GM18520 (cell line): ENCODE results near the gene ZBTB16.

Source experiments
- ATAC-seq: cut with Tn5 transposase; IDR thresholded peaks from one replicate; pipeline ENCODE4 v1.9.1; 2021; ENCODE audit not compliant: unreplicated experiment

Gene ZBTB16

DNA sequence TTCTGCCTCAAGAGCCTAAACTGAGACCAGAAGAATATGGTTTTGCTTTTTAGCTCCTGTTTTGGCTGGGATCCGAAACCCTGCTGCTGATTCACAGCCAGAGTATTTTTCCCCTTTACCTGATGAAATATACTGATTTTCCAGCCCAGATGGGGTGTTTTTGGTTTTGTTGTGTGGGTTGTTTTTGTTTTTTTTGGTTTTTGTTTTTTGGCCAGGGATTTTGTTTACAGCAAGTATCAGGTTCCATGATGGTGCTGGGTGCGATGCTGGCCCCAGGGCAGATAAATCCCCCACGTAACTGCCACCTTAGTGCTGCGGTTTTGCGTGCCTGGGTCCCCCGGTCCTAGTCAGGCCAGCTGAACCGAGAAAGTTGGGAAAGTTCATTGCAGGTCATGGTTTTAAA is 103.7 kb downstream of the ZBTB16 start:
- no peak for ATAC-seq

DNA sequence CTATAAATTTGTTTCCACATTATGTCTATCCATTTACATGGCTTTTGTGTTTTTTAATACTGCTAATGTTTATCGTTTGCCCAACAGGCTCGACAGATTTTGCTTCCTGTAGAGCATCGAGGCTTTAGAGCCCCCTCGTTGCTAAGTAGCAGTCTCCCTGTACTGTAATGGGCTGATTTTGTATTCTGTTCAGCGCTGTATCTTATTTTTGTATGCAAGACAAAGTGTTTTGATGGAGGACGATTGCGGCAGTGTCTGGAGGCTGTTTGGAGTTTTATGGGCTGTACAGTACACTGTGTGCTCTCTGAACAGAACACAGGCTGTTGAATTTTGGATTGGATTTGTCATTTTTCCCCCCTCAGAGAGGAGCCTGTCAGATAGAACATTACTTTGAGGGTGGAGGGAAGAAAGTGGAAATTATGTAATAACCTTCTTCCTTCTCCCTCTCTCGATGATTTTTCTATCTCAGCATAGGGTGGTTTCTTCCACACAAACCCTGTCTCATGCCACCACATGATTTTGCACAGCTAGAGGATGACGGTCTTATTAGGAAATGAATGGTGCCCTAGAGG is 104.4 kb downstream of the ZBTB16 start:
- no peak for ATAC-seq

DNA sequence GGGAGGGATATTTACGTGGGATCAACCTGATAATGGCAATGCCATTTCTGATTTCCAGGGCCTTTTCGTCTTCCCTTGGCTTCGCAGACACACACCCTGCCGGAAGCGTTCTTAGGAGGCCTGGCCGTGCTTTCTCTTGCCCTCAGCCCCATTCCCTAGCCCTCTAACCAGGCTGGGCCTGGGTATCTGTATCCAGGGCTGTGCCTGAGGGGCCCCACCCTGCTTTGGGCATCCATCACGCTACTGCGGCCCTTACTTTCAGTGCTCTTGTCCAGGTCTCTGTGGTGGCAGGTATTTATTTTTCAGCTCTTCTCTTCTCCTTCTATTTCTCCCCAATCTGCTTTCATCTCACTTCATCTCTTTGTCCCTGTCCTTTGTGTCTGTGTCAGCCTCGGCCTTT is 105.0 kb downstream of the ZBTB16 start:
- no peak for ATAC-seq

DNA sequence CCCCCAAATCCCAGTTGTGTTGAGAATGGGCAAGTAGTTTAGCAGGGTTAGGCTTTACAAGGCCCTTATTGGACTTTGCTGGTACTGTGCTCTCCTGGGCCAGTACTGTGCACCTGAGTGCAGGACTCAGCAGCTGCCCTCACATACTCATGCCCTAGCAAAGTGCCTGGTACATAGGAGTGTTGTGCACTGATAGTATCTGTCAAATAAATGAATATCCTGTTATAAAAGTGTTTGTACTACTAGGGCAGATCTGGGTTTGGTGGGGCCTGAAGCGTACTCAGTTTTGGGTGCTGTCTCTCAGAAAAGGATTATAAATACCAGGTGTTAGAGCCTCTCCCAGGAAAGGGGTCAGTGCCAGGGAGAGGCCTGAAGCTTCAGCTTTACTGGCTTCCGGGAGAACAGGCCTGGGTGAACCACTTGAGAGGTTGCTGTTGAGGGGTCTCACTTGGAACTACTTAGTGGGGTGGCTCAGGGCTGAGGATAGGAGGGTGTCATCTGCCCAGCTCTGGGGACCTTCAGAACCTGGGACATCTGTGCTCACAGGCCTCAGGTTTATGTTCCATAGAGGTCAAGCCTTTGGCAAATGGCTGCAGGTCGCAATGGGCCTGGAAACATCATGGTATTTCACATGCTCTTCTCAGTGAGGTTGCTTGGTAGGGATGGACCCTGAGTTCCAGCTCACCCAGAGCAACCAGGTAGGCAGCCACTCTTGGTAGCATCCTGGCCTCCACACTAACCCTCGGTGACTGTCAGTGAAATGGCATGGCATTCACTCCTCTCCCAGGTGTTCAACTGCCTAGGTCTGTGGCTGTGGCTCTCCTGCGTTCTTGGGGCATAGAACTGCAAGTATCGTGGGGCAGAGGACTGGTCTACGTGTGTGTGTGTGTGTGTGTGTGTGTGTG is 106.1 kb downstream of the ZBTB16 start:
- ATAC-seq = no peak

DNA sequence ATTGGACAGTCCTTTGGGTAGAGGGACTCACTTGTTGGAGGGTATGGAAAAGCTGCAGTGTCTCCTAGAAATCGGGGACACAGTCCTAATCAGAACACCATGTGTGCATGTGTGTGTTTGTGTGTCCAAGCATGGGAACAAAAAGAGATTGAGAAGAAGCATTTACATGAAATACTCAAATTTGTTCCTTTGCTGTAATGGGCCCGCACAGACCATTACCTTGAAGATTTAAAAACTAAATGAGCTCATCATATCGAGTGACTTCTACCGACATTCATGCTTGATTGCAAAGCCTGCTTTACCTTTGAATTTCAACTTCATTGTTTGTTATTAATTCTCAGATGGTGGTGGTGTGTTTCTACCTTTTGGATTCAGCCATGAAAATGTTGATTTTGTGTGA is 106.9 kb downstream of the ZBTB16 start:
- no peak for ATAC-seq

DNA sequence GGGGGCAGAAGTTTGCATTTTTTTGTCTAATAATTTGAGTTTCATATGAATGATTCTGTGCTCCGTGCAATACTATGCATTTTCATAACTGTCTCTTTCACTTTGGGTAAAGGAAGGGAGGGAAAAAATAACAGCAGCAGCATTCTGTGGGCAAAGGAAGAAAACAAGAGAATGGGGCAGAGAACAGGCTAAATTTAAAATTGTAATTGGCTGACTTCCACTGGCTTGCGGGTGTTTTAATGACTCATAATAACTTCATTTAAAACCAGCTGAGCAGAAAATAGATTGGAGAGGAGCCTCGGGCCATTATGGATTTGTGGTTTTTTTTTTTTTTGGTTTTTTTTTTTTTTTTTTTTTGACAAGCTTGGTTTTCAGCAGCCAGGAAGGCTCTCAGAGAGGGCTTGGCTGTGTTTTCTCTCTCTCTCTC is 107.4 kb downstream of the ZBTB16 start:
- no peak for ATAC-seq

DNA sequence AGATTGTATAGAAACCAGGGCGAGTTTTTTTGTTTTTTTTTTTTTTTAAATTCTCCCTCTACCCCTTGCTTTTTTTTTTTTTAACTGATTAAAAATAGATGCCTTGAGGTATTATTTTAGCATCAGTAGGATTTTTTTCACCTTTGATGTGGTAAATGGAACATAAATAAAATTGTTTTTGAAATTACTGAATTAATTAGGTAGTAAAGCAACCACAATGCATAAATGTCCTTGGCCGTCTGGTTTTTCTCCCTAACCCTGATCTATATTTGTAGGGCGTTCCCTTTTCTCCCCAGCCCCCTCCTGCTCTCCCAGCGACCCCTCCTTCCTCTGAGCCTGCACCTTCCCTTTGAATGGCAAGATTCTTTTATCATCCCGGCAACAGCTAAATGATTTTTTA is 107.8 kb downstream of the ZBTB16 start:
- ATAC-seq = no peak

DNA sequence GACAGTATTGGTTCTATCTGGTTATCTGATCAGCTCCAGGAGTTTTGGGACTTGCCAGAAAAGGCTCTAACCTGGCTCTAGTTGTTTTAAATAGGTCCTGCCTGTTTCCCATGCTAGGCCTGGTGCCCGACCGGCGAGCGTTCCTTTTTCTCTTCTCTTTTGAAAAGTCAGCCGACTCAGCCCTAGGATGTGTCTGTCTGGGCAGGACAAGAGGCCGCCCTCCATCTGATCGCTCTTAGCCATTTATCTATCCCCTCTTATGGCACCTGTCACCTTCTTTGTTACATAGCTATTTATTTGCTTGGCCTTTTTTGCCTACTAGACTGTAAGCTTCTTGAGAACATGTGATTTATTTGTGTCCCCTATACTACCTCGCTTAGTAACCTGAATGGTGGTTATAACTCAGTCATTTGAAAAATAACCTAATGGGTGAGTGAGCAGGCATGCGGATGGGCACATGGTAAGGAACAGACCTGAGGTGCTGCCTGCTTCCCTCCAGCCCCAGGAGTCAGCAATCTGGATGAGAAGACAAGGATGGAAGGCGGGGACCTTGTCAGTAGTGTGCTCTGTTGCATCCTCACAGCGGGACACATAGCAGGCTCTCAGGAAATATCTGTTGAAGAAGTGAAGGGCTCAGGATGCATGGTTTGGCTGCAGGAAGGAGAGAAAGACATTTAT is 108.4 kb downstream of the ZBTB16 start:
- ATAC-seq = no peak

DNA sequence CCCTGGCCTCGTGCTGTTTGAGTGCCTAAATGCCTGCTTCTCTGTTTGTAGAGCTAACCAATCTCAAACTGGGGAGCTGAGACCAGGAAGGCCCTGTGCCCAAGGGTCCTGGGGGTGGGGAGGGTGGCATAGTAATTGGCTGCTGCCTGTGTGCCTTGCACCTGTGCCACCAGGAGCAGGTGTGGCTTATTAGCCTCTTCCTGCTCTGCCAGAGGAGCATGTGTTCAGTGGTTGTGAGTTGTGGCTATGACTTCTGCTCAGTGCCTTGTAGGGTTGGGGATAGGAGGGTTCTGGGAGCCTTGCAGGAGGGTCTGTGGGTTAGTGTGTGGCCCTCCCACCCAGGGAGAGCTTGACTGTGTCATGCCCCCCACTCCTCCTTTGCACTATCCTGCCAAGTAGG is 109.2 kb downstream of the ZBTB16 start:
- ATAC-seq = no peak

DNA sequence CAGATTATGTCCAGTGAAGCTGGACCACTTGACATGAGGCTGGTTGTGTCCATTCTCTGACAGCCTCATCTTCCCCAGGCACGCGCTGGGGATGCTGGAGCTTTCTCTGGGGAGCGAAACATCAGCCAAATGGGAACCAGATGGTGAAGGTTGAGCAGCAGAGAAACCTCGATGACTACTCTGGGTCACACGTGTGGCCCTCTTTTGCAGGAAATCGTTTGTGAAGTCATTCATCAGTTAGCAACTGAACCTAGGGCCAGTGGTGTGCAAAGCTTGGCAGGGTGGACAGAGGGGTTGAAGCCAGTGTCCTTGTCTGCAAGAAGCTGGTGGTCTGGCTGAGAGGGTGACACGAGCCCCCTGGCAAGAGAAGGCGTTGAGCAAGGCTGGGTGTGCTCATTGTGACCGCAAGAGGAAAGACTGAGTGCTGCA is 109.8 kb downstream of the ZBTB16 start:
- ATAC-seq = no peak

DNA sequence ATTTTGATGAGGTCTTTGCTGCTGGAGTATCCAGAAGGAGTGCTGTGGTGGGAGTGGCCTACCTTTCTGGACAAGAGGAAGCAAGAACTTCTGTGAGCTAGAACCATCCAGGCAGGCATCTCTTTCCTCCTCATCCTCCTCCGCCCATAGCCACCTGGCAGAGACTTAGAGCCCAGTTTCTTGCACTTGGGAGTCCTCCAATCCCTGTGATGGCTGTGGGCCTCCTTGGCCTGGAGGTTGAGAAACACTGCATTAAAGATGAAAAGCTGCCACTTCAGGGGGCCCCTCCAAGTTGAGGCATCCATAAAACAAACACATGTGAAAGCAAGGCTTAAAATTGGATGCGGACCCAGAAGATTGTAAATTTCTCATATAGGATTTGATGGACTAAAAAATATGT is 110.3 kb downstream of the ZBTB16 start:
- ATAC-seq = no peak

DNA sequence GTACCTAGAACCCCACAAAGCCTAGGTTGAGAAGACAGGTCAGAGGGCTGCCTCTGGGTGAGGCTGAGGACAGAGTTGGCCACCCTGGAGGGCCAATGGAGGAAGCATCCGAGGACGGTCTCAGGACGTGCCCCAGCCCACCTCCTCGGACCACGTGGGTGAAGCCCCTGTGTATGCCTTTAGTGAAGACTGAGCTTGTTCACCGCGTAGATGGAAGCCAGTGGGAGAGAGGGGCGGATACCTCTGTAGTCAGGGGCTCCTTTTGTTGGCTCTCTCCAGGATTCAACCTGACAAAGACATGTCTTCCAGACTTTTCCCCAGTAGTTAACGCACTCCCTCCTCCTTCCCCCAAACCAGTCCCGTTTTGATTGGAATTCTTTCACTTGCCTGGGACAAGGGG is 110.7 kb downstream of the ZBTB16 start:
- no peak for ATAC-seq

DNA sequence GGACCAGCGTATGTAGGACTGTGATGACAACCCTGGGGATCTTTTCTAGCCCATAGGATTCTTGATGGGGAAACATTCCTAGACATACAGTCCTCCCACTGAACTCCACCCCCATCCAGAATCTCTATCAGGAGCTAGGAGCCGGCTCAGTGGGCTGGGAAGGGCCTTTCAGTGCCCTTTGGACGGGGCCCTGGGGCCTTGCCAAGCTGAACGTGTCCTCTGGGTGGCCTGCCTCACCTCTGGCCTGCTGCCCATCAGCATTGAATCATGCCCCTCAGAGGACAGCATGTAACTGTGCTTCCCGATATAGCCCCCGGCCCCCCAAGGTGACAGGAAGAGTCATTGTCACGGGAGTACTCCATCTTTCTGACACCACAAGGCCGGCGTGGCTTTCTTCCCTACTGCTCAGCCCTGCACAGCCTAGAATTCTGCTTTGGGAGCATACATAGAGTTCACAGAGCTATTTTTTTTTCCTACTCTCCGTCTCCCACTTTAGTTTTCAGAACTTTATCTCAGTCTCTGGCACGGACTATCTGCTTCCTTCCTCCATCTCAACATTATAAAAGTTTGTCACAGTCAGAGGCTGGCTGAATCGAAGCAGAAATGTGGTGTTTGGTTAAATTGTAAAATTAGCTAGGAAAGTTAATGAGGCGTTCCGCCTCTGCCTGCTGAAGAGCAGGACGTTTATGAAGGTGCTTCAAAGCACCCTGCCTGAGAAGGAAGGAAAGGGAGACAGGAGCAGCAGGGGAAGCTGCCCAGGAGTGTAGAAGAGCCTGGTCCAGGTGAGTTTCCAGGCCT is 111.9 kb downstream of the ZBTB16 start:
- no peak for ATAC-seq

DNA sequence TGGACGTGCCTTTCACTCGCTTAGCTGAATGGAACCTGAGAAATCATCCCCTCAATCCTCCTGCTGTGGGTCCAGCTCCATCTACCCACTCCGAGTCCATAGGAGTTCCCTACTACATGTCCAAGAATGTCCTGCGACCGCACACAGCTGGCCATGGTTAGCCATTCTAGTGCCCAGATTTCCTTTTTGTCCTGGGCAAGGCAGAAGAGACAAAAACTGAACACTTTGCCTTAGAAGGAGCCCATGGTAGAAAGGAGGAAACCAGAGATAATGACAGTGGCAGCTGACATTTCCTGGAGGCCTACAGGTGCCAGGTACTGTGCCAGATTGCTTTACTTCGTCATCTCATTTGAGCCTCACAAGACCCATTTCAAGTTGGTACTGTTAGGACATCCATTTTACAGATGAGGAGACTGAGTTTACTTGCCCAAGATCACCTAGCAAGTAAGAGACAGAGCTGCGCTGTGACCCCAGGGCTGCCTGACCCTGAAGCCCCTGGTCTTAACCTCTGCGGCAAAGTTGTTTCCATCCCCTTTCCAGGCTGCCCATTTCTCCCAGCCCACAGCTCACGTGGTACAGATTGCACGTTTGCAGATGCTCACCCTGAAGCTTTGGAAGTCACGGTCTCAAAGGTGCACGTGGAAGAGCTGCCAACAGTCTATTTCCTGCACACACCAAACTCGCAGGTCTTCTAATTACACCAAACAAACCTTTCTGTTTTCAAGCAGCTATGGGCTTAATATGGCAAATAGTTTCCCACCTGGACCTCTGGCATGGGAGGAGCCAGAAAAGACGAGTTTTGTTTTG is 112.7 kb downstream of the ZBTB16 start:
- no peak for ATAC-seq

DNA sequence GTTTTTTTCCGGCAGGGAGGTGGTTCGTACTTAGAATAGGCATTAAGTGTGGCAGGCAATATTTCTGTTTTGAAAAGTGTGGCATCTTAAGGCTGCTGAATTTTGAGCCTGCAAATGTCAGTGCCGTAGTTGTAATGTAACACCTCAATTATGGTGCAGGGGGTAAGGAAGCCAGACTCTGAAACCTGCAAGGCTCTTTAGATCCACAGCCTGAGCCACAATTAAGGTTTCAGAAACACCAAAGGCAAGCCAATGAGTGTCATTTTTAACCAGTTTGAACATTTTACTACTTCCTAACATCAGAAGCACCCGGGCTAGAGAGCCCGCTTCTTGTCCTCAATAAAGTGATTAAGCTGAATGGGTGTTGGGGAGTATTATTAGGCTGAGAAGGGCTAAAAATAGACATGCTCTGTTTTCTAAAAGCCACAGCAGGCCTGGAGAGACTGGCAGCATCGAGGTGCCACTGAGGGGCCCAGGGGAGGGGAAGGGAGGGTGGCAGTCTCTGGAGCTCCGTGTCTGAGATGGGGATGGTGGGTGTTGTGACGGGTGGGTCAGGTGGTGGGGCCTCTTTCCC is 113.4 kb downstream of the ZBTB16 start:
- ATAC-seq = no peak

DNA sequence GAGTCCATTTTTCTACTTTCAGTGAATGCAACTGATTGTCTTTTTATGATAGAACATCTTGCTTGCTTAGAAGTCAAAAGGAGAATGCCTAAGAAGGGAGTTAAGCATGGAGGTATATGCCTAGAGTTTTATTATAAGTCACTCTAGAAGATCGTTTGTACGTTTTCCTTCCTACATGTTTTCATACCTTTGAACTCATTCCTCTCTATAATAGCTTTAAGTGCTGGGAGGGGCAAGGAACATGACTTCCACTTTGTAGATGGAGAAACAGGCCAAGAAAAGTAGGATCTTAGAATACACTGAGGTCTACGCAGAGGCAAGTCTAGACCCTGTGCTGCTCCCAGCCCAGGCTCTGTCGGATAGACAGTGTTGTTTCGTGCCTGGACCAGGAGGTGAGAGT is 114.3 kb downstream of the ZBTB16 start:
- no peak for ATAC-seq

DNA sequence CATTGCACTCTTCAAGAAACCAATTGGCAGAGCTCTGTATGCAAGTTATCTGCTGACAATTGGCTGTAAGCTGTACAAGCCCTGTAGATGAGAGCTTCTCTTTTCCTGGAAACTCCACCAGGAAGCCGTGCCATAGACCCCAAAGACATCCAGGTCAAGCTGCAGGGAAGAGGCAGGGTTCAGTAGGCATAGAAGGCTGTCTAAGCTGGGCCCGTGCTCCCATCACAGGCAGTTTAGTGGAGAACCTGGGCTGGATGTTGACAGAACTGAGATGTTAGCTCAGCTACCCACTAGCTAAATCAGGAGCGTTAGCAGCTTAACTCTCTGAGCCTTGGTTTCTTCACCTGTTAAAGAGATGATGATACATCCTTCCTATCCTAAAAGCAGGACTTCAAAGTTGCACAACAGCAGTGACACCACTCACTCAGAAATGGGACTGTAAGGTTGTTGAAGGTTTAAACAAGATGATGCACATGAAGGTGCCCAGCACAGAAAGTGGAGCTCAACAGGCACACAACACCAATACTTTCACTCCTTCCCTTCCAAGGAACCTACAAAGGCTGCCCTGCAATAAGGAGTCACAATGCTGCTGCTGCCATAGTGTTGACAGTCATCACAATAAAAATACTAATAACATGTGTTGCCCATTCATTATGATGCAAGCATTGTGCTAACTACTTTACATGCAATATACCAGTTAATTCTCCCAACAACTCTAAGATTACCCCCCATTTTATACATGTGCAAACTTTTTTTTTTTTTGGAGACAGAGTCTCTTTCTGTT is 115.4 kb downstream of the ZBTB16 start:
- ATAC-seq = no peak

DNA sequence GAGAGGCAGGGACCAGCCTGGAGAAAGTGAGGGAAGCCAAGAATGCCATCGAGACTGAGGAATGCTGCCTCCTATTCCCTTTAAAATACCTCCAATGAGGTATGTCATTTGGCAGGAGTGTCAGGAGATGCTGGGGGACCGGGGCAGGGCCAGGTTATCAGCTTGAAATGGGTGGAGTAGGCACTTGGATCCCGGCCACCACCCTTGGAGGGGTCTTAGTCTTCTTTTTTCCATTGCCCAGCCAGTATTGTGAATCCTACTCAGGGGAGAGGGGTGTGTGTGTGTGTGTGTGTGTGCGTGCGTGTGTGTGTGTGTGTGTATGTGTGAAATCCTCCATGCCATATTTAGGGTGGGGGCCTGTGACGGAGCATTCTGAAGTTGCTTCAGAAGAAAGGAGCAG is 116.2 kb downstream of the ZBTB16 start:
- ATAC-seq = no peak

DNA sequence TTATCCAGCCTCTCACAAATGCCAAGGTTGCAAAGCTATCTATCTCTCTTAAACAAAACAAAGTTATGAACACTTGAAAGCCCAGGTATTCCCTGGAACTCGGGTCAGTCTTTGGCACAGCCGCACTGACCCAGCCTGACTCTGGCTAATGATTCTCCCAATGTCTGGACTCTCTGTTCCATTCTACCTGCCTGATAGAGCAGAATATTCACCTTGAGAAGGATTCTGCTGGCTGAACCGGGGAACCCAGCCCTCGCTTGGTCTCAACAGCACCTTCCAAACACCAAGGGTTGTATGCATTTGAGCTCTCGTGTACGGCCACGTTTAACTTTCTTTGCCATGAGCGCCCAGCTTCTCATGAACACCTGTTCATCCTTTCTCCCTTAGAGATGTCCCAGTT is 116.8 kb downstream of the ZBTB16 start:
- no peak for ATAC-seq
